GM12878 (cell line): ENCODE measurements around the gene CPNE4. TPM values are rescaled to one million over a fixed set of nuclear protein-coding genes. Genes with fewer than 3 reads are reported as not detected.
A peak's percentile ranks its signal among the peaks of the same experiment; 100 is the strongest.

ENCODE experiments used
- ATAC-seq: fragments of 200-7000 bp; cut with Tn5 transposase; 3 replicates; pipeline ENCODE4 v1.9.1; 2020; ENCODE audit warnings: mild to moderate bottlenecking, moderate library complexity
- BruUV-seq: library from RNA; stranded (reverse); fragments of 400-500 nt; replicated peaks from 2 replicates; lab custom pipeline; 2021; lab: Mats Ljungman, UMichigan
- CTCF ChIA-PET: fragments of 300-600 bp; sonication (Branson Sonifier 250); formaldehyde crosslinking; extraction: SDS; loops from one replicate; lab custom pipeline; 2021; ENCODE audit warnings: inconsistent platforms; lab: Yijun Ruan, JAX
- POLR2A ChIA-PET: fragments of 350-600 bp; formaldehyde crosslinking; extraction: SDS; loops from one replicate; lab custom pipeline; 2021; ENCODE audit warnings: inconsistent platforms; lab: Charles Lee
- RAD21 ChIA-PET: fragments of 300-600 bp; sonication (Branson Sonifier 250); formaldehyde crosslinking; loops from one replicate; lab custom pipeline; 2023; ENCODE audit warnings: antibody characterized with exemption; ENCODE audit not compliant: unreplicated experiment; lab: Charles Lee
- SMC1A ChIA-PET: fragments of 300-600 bp; sonication (Branson Sonifier 250); formaldehyde crosslinking; loops from one replicate; lab custom pipeline; 2023; ENCODE audit not compliant: unreplicated experiment, uncharacterized antibody; lab: Charles Lee
- DNase-seq: peaks from one replicate; pipeline ENCODE4 v3.0.0-alpha.2; 2011; ENCODE audit warnings: low read depth, low spot score
- FAIRE-seq: peaks from 3 replicates; lab custom pipeline; 2011; peaks lifted over from hg19 to GRCh38; lab: Jason Lieb, UNC
- H2AFZ ChIP-seq: 2 replicates; pipeline ENCODE4 v1.6.0; 2011; ENCODE audit warnings: low read depth, low read length, control low read depth; ENCODE audit not compliant: control insufficient read depth
- H3K27ac ChIP-seq: 2 replicates; pipeline ENCODE4 v1.5.1; 2011; ENCODE audit warnings: control low read depth; ENCODE audit not compliant: control insufficient read depth, insufficient read depth
- H3K27me3 ChIP-seq, 2 experiments: replicated peaks in 1 of 2; 2 replicates each; pipeline versions ENCODE4 v1.6.0 to v1.6.1; 2011; ENCODE audit warnings: low read length in 1 of 2; ENCODE audit not compliant: control insufficient read depth in 2 of 2, insufficient read depth in 2 of 2
- H3K36me3 ChIP-seq, 2 experiments: 2 replicates each; pipeline ENCODE4 v1.5.1; 2011; ENCODE audit warnings: low read length in 1 of 2; ENCODE audit not compliant: control insufficient read depth in 2 of 2, insufficient read depth in 2 of 2
- H3K4me1 ChIP-seq: 2 replicates; pipeline ENCODE4 v1.6.1; 2011; ENCODE audit warnings: mild to moderate bottlenecking, low read length, moderate library complexity, mixed read lengths; ENCODE audit not compliant: control insufficient read depth, insufficient read depth
- H3K4me2 ChIP-seq: 2 replicates; pipeline ENCODE4 v1.6.0; 2011; ENCODE audit warnings: control low read depth; ENCODE audit not compliant: control insufficient read depth, insufficient read depth
- H3K4me3 ChIP-seq: fragments of 200-600 bp; sonication (generic); 2 replicates; pipeline ENCODE4 v1.5.1; 2016
- H3K79me2 ChIP-seq: 2 replicates; pipeline ENCODE4 v1.6.0; 2011; ENCODE audit warnings: low read length; ENCODE audit not compliant: control insufficient read depth, insufficient read depth
- H3K9ac ChIP-seq: 2 replicates; pipeline ENCODE4 v1.8.0; 2011; ENCODE audit warnings: low read length, control low read depth, mixed read lengths; ENCODE audit not compliant: control insufficient read depth, insufficient read depth
- H3K9me3 ChIP-seq: replicated peaks from 3 replicates; pipeline ENCODE4 v1.5.1; 2011; ENCODE audit warnings: mild to moderate bottlenecking, low read length; ENCODE audit not compliant: control insufficient read depth, insufficient read depth
- H4K20me1 ChIP-seq: 2 replicates; pipeline ENCODE4 v1.6.0; 2011; ENCODE audit not compliant: control insufficient read depth, insufficient read depth
- BHLHE40 ChIP-seq, 2 experiments: fragments of 450-650 bp in 1 of 2; IDR thresholded peaks; 2 replicates each; pipeline ENCODE4 v1.6.1; 2011 to 2017; ENCODE audit warnings: low read depth in 2 of 2, borderline replicate concordance in 1 of 2, improper control_type of control experiment in 1 of 2, low read length in 1 of 2, mild to moderate bottlenecking in 1 of 2
- CTCF ChIP-seq, 3 experiments: IDR thresholded peaks in 2 of 3; conservative IDR thresholded peaks in 1 of 3; 2 replicates each; pipeline ENCODE4 v1.5.1; 2011; ENCODE audit warnings: low read depth in 3 of 3, low read length in 3 of 3, mild to moderate bottlenecking in 3 of 3, control low read depth in 2 of 3, moderate library complexity in 2 of 3, inconsistent platforms in 1 of 3, mixed read lengths in 1 of 3; ENCODE audit not compliant: control insufficient read depth in 2 of 3, insufficient read depth in 1 of 3; ENCODE audit errors: extremely low read depth in 1 of 3
- WGBS: methylation state at CpG from one replicate; pipeline ENCODE4 v1.1.6; 2016; ENCODE audit warnings: low lambda C conversion rate; ENCODE audit not compliant: insufficient replicate concordance, insufficient coverage; ENCODE audit errors: missing lambda C conversion rate; 5-methylcytosine and 5-hydroxymethylcytosine counted together
- in situ Hi-C: fragments of 300-500 bp; cut with MboI; formaldehyde crosslinking; loops from 9 replicates; pipeline ENCODE4 v1.14.3; 2018; ENCODE audit warnings: mixed read lengths
- intact Hi-C: fragments of 100-400 bp; cut with micrococcal nuclease; formaldehyde crosslinking; loops from one replicate; pipeline ENCODE4 v1.14.2; 2022; ENCODE audit not compliant: unreplicated experiment
- polyA plus RNA-seq, 11 experiments: library from polyadenylated mRNA; depleted of rRNA in 4 of 11; unstranded in 6 of 11; stranded (reverse) in 5 of 11; fragments of >200 nt; fragmentation: Nextera tagmentation in 4 of 11; fragmentation: Illumina TruSeq in 1 of 11; extraction: Ambion mirVana in 4 of 11; extraction: Trizol in 1 of 11; gene quantifications; 1 replicate in 1 of 11; 2 replicates in 10 of 11; pipeline versions ENCODE4 v1.2.1 to v1.2.3, GENCODE V29; 2011 to 2016; ENCODE audit warnings: inconsistent platforms in 2 of 11, missing spikeins in 2 of 11, low read depth in 1 of 11
- total RNA-seq, 4 experiments: library from RNA; depleted of rRNA in 3 of 4; stranded (reverse); fragments of >200 nt in 3 of 4; fragmentation: Illumina TruSeq in 1 of 4; extraction: Trizol in 1 of 4; gene quantifications; 2 replicates each; pipeline versions ENCODE4 v1.2.1 to v1.2.3, GENCODE V29; 2013 to 2021

Gene CPNE4
- total and polyA plus RNA-seq, 10 of the 15 experiments (the other 5 are each of a cell fraction or from before 2014, with no cell fraction given): 0.17 to 1.9 (median 0.48) TPM; not detected in 1

- no TSS peak for BruUV-seq
- POLR2A ChIA-PET: no interaction called here
- FAIRE-seq: peak; percentile 78
Measured at GRCh38 chr3:131762981-131763564, 271.7 kb downstream of the CPNE4 start.

More at GRCh38 chr3:131762981-131763564, 271.7 kb downstream of the CPNE4 start:
- Histone ChIP-seq H3K79me2 (no peaks in the 10 kb centered on the region), H3K9ac (no peak overlapping the region)
- TF ChIP-seq CTCF (IDR thresholded peaks at IDR 0.05 in 2 of 3, conservative IDR thresholded peaks at IDR 0.05 in 1 of 3; ENCODE audit: control insufficient read depth in 2 of 3, extremely low read depth in 1 of 3, insufficient read depth in 1 of 3, low read depth in 3 of 3, low read length in 3 of 3) (no peak), BHLHE40 (IDR thresholded peaks at IDR 0.05; ENCODE audit: borderline replicate concordance in 1 of 2, low read depth in 2 of 2, low read length in 1 of 2) (no peak)
- TF ChIP-seq, all 136 proteins: peak for 0
- SMC1A ChIA-PET: interaction anchor here (0.6 to 1.0 kb wide), 5 partner anchors 26 to 398 kb away, joined by 3 to 5 read pairs (median 3); no protein-coding TSS in a partner anchor
- no peak overlapping the region for H2AFZ ChIP-seq
- WGBS: 46% methylated on average over 4 of the region's 4 CpGs
- H3K36me3 ChIP-seq: no peaks in the 10 kb centered on the region
- no peak for DNase-seq
- intact Hi-C loops: no loop called here
- no peak overlapping the region for H3K4me2 ChIP-seq
- CTCF ChIA-PET: interaction anchor here (0.6 kb wide), 1 partner anchor 16 kb away, joined by 3 read pairs; no protein-coding TSS in a partner anchor
- H3K4me3 ChIP-seq: no peak overlapping the region
- ATAC-seq: no peak
- RAD21 ChIA-PET: interaction anchor here (1.0 kb wide), 1 partner anchor 32 kb away, joined by 3 read pairs; no protein-coding TSS in a partner anchor
- no peaks in the 10 kb centered on the region for H3K9me3 ChIP-seq
- no peaks in the 10 kb centered on the region for H3K4me1 ChIP-seq
- H4K20me1 ChIP-seq: no peaks in the 10 kb centered on the region
- no peaks in the 10 kb centered on the region for H3K27me3 ChIP-seq
- no peak overlapping the region for H3K27ac ChIP-seq
- in situ Hi-C loops: no loop called here
